ENCODE measurements around the gene LRRC34.

LRRC34 gene

DNA sequence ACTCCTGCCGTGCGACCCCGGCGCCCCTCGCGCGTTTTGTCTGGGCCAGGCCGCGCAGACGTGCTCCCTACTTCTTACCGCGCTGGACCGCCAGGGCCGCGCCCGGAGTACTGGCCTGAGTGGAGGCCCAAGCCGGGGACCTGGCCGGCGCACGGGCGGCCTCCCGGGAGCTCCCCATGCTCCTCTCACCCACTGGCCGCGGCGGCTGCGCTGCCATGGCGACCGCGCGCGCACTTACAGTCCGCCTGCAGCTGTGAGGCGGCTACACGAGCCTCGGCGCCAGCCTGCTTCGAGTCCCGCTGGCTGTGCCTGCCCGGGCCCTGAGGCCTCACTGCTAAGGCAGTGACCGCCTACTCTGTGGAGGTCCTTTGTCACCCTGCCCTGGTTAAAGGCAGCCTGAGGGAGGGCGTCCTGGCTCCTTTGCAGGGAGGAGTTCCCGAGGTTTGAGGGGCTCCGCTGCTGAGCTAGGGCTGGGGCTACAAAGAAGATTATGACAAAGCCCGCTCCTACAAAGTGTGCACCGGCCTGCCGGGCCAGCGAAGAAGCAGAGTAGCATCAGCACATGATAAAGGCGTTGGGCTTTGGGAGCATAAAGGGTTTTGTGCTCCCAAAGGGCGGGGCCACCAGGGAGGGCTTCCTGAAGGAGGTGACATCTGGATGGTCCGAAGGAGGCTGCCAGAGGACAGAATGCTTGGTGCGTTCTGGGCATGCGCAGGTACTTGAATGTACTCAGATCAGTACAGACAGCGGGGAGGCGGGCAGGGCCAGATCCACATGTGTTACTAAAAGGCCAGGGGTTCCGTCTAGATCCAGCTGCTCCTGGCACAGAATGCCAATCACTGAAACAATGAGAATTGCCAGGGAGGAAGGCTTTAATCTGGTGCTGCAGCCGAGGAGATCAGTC lies at the start of gene LRRC34, which contains the start of gene LRRIQ4:
LRRC34 (minus strand) TSS at position 573 of the 904 bp plus-strand sequence; CDS start at position 217, 356 bp downstream.
LRRIQ4 (plus strand) TSS at position 539 of the 904 bp plus-strand sequence. CDS start 9,052 bp downstream, outside the sequence.
- peak; percentile 63 for DNase-seq

GRCh38 chr3:169861871-169862270 lies 49.2 kb upstream of the LRRC34 start:
- no peak for DNase-seq

DNA sequence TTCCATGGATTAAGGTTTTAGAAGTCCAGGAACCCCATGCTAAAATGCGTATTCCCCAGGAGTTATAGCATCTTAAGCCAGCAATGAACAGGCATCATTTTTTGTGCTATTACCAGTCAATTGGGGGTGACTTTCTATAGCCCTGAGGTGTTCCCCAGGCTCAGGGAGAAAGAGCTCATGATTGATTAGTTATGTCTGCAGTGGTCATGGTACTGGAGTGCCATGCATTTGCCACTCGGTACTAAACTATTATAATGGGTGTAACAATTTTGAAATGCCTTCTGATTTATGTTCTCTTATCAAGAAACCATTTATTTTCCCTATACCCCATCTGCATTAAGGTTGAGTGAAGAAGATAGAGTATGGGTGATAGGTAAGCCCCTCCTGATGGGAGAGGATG lies 45.1 kb upstream of the LRRC34 start:
- no peak for DNase-seq

- no peak for DNase-seq
These were observed 42.8 kb upstream of the LRRC34 start for GRCh38 chr3:169855514-169855913.

DNA sequence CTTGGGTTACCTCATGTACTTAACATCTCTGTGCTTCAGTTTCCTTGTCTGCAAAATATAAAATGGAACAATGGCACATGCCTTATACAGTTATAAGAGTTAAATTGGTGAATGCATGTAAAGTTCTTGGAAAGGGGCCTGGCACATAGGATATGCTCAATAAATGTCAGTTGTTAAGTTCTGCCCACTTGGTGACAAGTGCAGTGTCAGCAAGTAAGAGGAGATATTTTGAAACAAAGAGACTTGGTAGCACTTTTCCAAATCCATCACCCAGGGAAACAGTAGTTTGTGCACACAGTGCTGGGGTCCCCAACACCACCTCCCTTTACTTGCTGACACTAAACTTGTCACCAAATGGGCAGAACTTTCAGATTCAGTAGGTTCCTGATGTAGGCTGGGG lies 37.9 kb upstream of the LRRC34 start:
- no peak for DNase-seq

DNA sequence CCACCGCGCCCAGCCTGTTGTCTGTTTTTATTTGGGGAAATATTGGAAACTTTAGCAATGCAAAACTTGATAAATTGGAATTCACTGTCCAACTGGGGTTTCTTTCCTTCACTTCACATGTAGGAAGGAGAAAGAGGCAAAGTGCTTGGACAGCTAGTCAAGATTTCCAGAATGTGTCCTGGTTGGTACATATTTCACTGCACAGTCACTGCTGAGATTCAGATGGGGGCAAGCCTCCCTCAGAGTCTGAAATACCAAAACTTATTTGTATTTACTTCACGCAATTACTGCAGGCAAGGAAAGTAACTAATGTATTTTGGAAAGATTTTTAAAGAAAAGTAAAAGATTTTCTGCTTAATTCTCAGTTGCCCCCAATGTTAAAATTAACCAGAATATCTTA lies 36.0 kb upstream of the LRRC34 start:
- no peak for DNase-seq

DNA sequence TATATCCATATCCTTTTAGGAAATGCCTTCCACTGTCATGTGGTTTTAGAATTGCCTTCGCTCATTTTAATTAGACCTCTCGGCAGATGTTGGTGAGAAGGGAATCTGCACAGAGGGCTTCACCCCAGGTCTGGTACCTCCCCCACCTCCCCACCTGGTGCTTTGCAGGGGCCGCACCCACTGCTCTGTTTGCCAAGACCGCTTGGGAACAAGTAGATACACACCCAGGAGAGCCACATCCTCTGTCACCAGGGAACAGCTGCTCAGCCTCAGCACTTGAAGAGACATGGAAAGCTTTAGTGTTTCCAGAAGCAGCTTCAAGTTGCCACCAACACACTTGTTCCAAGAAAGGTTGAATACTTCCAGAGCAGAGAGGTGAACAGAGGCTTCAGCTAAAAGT lies 35.2 kb upstream of the LRRC34 start:
- no peak for DNase-seq

GRCh38 chr3:169846458-169847193 lies 33.9 kb upstream of the LRRC34 start:
- DNase-seq, result no peak

- DNase-seq, result no peak
These were observed 30.3 kb upstream of the LRRC34 start for GRCh38 chr3:169842960-169843359.

- DNase-seq, result no peak
These were observed 28.5 kb upstream of the LRRC34 start for GRCh38 chr3:169841171-169841570.

DNA sequence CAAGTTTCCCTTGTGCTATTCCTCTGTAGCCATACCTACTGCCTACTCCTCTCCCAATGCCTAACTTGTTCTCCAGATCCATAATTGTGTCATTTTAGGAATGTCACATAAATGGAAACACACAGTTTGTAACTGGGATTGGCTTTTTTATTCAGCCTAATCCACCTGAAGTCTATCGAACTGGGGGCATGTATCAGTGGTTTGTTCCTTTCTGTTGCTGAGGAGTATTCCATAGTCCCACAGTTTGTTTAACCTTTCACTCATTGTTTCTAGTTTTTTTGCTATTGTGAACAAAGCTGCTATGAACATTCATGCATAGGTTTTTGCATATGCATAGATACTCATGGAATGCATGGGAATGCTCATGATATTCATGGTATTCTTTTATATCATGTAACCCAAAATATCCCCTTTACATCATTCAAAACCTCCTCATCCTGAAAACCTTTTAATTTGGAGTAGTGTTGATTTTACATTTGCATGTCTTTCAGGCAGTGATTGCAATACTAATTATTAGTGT lies 25.9 kb upstream of the LRRC34 start:
- no peak for DNase-seq

GRCh38 chr3:169836942-169837275 lies 24.2 kb upstream of the LRRC34 start:
- DNase-seq, result no peak

DNA sequence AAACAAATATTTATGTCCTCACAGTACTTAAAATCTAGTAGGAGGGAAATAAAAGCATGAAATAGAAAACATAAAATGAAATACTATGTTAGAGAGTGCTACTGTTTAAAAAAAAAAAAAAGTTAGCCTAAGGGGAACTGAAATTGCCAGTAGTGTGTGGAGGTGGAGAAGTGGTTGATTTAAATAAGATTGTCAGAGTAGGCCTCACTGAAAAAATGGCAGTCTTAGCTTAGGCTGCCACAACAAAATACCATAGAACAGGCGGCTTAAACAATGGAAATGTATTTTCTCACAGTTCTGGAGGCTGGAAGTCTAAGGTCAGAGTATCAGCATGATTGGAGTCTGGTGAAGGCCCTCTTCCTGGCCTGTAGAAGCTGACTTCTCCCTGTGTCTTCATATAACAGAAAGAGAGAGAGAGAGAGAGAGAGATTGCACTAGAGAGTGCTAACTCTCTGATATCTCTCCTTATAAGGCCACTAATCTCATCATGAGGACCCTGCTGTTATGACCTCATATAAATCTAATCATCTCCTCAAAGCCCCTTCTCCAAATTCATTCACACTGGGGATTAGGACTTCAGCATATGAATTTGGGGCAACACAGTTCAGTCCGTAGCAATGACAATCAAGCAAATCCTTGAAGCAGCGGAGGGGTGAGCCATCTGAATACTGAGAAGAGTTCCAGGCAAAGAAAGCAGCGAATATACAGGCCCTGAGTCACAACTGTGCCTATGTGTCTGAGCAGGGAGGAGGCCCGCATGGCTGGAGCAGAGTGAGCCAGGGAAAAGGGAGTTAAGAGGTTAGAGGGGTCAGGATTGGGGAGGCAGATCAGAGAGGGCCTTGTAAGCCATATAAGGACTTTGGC lies 23.6 kb upstream of the LRRC34 start:
- DNase-seq, result no peak

DNA sequence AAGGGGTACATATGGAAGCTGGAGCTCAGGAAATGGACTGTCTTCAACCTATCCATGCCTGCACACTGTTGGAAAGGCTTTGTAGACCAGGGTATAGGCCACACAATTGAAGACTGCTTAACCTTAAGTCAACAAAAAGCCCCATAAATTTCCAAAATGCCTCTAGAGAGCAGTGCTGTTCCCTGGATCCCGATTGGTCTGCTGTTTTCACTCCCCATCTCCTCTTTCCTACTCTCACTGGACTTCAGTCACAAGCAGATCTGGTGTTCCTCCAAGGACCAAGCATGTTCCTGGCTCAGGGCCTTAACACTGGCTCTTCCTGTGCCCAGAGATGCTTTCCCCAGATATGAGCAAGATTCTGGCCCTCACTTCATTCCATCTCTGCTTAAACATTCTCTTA lies 22.8 kb upstream of the LRRC34 start:
- no peak for DNase-seq

GRCh38 chr3:169827712-169828111 lies 15.0 kb upstream of the LRRC34 start:
- DNase-seq, result no peak

DNA sequence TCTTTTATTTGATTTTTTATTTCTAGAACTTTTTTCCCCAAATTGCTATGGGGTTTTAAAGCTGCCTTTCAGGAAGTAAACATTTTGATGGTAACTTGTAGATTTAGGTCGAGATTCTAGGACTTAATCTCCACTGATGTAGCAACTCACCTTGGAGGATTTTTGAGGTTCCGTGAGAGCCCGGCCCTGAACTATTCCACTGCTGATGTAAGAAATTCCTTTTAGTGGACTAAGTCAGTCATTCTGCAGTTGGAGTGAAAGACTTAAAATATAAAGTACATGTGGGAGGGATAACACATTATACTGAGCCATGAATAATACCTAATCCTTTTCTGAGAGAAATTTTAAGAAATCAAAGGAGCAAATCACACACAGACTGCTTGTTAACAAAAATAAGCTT lies 12.6 kb upstream of the LRRC34 start:
- DNase-seq, result no peak

DNA sequence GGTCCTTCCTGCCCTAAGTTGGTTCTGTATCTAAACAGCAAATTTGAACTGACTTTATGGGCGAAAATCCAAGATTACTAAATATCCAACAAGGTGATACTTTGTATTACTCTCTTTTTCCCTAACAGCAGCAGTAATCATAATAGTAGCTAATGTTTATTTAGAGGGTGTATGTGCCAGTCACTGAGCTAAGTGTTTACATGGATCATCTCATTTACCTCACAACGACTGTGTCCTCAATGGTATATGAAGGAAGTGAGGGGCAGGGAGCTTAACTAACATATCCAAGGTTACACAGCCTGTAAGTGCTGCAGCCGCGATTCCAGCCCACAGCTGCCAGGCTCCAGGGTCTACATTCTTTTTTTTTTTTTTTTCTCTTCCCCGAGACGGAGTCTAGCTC lies 10.3 kb upstream of the LRRC34 start:
- no peak for DNase-seq

- DNase-seq, result no peak
These were observed 9.8 kb upstream of the LRRC34 start for GRCh38 chr3:169822540-169822939.

GRCh38 chr3:169822091-169822490 lies 9.4 kb upstream of the LRRC34 start:
- DNase-seq, result no peak

DNA sequence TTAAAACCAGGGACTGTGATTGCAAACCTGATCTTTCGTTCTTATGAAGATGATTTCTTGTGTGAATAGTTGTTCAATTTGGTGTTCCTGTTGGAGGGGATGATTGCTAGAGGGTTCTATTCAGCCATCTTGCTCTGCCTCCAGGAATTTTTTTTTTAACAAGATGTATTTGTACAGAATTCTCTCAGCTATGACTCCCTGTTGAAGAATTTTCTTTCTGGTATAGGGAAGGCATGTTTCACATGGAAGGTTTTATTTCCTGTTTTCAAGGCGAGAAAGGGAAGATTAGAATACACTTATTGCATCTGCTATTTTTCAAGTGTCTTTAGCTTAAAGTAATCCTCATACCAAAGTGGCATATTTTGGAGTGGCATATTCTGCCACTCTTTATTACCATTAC lies 5.6 kb upstream of the LRRC34 start:
- no peak for DNase-seq

GRCh38 chr3:169815590-169816150 lies 3.0 kb upstream of the LRRC34 start:
- no peak for DNase-seq

- DNase-seq, result peak; percentile 76
These were observed 1.2 kb upstream of the LRRC34 start for GRCh38 chr3:169813757-169814517.

Measured in activated CD8-positive, alpha-beta memory T cell treated with anti-CD3 and anti-CD28 coated beads, Interleukin-2, amount 50 U/mL, for 4 hours (primary cell).